Parathyroid adenoma (tissue), 2 donors: Measurements from ENCODE around the gene PGAM2.
A peak's percentile ranks its signal among the peaks of the same experiment; 100 is the strongest.

ENCODE experiments used
- H2AFZ ChIP-seq: fragments of 300-600 bp; sonication (generic); one replicate; pipeline ENCODE4 v1.7.0; 2017; ENCODE audit warnings: antibody characterized with exemption, mild to moderate bottlenecking
- H3K27ac ChIP-seq: fragments of 300-600 bp; sonication (generic); one replicate; pipeline ENCODE4 v1.7.0; 2017
- H3K27me3 ChIP-seq: fragments of 300-600 bp; sonication (generic); one replicate; pipeline ENCODE4 v1.7.0; 2017; ENCODE audit warnings: low read length; ENCODE audit not compliant: control insufficient read depth, insufficient read depth
- H3K36me3 ChIP-seq: fragments of 300-600 bp; sonication (generic); one replicate; pipeline ENCODE4 v1.7.0; 2017; ENCODE audit warnings: low read length; ENCODE audit not compliant: control insufficient read depth, insufficient read depth
- H3K4me1 ChIP-seq: fragments of 300-600 bp; sonication (generic); one replicate; pipeline ENCODE4 v1.7.0; 2017; ENCODE audit warnings: control low read depth
- H3K4me2 ChIP-seq: fragments of 300-600 bp; sonication (generic); one replicate; pipeline ENCODE4 v1.7.0; 2017; ENCODE audit warnings: low read length
- H3K4me3 ChIP-seq: fragments of 300-600 bp; sonication (generic); one replicate; pipeline ENCODE4 v1.7.0; 2017; ENCODE audit warnings: low read depth, low read length
- H3K79me2 ChIP-seq: fragments of 300-600 bp; sonication (generic); one replicate; pipeline ENCODE4 v1.7.0; 2017; ENCODE audit warnings: control low read depth
- H3K9ac ChIP-seq: fragments of 300-600 bp; sonication (generic); one replicate; pipeline ENCODE4 v1.7.0; 2017; ENCODE audit warnings: mild to moderate bottlenecking
- H3K9me3 ChIP-seq: fragments of 300-600 bp; sonication (generic); one replicate; pipeline ENCODE4 v1.7.0; 2017; ENCODE audit warnings: low read length; ENCODE audit not compliant: control insufficient read depth
- CTCF ChIP-seq: fragments of 300-600 bp; sonication (generic); IDR thresholded peaks from one replicate; pipeline ENCODE4 v1.7.0; 2017; ENCODE audit warnings: antibody characterized with exemption, mild to moderate bottlenecking
- donor health status: primary hyperparathyroidism.

The PGAM2 gene

GRCh38 chr7:44046321-44047061 is 18.9 kb downstream of the PGAM2 start:
- no peak for TF ChIP-seq CTCF
- Histone ChIP-seq H3K36me3 (no peaks in the 10 kb centered on the region), H3K79me2 (peaks cover 30% of the 10 kb centered on the region), H3K4me3 (no peak overlapping the region), H2AFZ (no peak overlapping the region), H3K9ac (no peak overlapping the region), H3K27ac (no peak overlapping the region), H3K4me2 (no peak overlapping the region), H3K27me3 (no peaks in the 10 kb centered on the region), H3K4me1 (peaks cover 5% of the 10 kb centered on the region), H3K9me3 (no peaks in the 10 kb centered on the region)

DNA sequence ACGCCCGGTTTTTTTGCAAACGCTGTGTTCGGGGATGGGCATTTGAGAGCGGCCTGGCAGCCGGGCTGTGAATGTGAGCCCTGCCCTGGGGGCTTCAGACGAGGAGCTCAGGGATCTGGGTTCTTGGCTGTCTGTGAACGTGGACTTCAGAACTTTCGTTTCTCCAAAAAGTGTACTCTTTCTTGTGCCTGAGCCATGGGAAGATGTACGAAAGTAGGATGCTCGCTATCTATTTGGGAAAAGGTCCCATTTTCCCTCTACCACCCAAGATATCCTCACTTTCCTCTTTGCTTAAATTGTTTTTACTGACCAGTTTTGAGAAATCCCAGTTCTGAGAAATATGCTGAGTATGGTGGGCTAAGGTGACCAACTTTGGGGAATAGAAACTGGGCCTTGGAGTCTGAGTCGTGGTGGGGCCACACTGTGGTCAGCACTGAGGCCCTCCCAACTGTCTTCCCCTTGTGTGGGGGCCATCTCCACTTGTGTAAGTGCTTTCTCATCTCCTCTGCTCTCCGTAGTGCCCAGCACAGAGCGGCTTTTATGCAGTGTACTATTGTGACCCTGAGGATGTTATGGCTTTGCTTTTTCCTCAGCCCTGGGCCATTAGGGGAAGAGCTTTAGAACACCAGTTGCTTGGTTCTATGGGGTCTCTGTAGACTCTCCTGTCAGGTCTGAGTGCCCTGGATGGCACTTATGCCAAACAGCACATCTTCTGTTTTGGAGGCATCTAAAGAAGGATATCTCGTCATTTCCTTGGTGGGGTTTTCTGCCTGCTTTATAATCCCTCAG is 19.9 kb downstream of the PGAM2 start:
- peaks cover 5% of the 10 kb centered on the region for H3K4me1 ChIP-seq
- no peak for TF ChIP-seq CTCF
- peak overlapping the region; percentile 90 for H2AFZ ChIP-seq
- H3K4me3 ChIP-seq: peak overlapping the region; percentile 93
- H3K36me3 ChIP-seq: no peaks in the 10 kb centered on the region
- peak overlapping the region; percentile 60 for H3K27ac ChIP-seq
- H3K27me3 ChIP-seq: no peaks in the 10 kb centered on the region
- H3K79me2 ChIP-seq: peaks cover 28% of the 10 kb centered on the region
- H3K9ac ChIP-seq: peak overlapping the region; percentile 54
- peak overlapping the region; percentile 96 for H3K4me2 ChIP-seq
- H3K9me3 ChIP-seq: no peaks in the 10 kb centered on the region

DNA sequence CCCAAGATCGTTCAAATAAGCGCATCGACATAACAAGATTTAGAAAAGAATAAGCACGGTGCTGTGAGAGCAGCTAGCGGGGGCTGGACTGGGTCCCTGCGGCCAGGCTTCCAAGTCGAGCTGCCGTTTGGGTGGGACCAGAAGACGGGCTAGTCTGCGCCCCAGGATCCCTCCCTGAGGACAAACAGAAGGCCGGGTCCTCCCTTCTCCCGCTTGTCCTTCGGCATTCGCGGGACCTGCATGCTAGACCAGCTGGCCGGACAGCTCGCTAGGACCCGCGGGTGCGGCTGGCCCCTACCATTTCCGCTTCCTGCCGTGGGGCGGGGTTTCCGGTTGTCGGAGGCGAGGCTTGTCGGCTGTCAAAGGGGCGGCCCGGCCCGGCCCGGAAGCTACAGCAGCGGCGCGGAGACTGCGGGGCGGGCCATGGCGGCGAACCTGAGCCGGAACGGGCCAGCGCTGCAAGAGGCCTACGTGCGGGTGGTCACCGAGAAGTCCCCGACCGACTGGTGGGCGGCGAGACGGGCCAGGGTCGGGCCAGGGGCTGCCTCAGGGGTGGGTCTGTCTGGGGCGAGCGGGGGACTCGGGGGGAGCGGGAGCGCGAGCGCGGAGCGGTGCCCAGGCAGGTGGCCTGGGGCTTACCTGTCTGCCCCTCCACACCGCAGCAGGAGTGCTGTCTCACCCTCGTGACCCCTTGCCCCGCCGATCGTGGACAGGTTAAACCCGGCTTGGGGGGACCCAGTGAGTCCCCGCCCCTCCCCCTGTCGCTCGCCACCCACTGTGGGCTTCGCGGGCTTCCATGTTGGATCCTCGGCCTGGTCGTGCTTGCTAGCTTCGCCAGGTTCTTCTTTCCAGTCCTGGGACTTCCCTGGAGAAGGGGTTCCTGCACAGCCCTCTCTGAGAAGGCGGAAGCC is 20.8 kb downstream of the PGAM2 start, which contains the start of gene DBNL:
Gene DBNL, plus strand, starts transcription at position 388 of the 911 bp plus-strand sequence. Its CDS starts 36 bp downstream, at position 424.
- Histone ChIP-seq H2AFZ (peak within 1 kb of the TSS; percentile 90), H3K27ac (peak within 1 kb of the TSS; percentile 60), H3K27me3 (no peaks in the 10 kb centered on the region), H3K9ac (peak within 1 kb of the TSS; percentile 54), H3K4me2 (peak within 1 kb of the TSS; percentile 96), H3K4me3 (peak within 1 kb of the TSS; percentile 93), H3K9me3 (no peaks in the 10 kb centered on the region), H3K4me1 (peaks cover 5% of the 10 kb centered on the region), H3K36me3 (no peaks in the 10 kb centered on the region), H3K79me2 (peaks cover 22% of the 10 kb centered on the region)
- no peak for TF ChIP-seq CTCF

- no peaks in the 10 kb centered on the region for H3K27me3 ChIP-seq
- H3K9ac ChIP-seq: no peak overlapping the region
- no peak for TF ChIP-seq CTCF
- no peaks in the 10 kb centered on the region for H3K36me3 ChIP-seq
- no peaks in the 10 kb centered on the region for H3K9me3 ChIP-seq
- peaks cover 5% of the 10 kb centered on the region for H3K4me1 ChIP-seq
- peak overlapping the region; percentile 90 for H2AFZ ChIP-seq
- H3K4me2 ChIP-seq: peak overlapping the region; percentile 96
- peak overlapping the region; percentile 60 for H3K27ac ChIP-seq
- peak overlapping the region; percentile 93 for H3K4me3 ChIP-seq
- H3K79me2 ChIP-seq: peaks cover 17% of the 10 kb centered on the region
These were observed 21.5 kb downstream of the PGAM2 start for GRCh38 chr7:44043902-44044301.
